Measurements from ENCODE around the gene PRKD3.

GRCh38 chr2:37319754-37320609, 4.7 kb downstream of the PRKD3 start:
- TF ChIP-seq CTCF (IDR thresholded peaks at IDR 0.05; ENCODE audit: poor library complexity, severe bottlenecking) (no peak), TAF1 (IDR thresholded peaks at IDR 0.05; ENCODE audit: low read depth) (no peak), EP300 (conservative IDR thresholded peaks at IDR 0.05; ENCODE audit: poor library complexity, severe bottlenecking) (no peak), SMC3 (conservative IDR thresholded peaks at IDR 0.05; ENCODE audit: poor library complexity) (no peak), EZH2 (IDR thresholded peaks at IDR 0.05; ENCODE audit: borderline replicate concordance, insufficient read depth, low read length, poor library complexity, severe bottlenecking) (no peak), REST (IDR thresholded peaks at IDR 0.05; ENCODE audit: borderline replicate concordance) (no peak), POLR2AphosphoS5 (IDR thresholded peaks at IDR 0.05) (no peak)

Data from neural cell (in vitro differentiated cells).